Kidney tubule cell (primary cell): ENCODE data around the gene GATA1.

ENCODE experiments used
- DNase-seq: peaks from one replicate; pipeline ENCODE4 v3.0.0-alpha.2; 2018; ENCODE audit warnings: low spot score

Gene GATA1

DNA sequence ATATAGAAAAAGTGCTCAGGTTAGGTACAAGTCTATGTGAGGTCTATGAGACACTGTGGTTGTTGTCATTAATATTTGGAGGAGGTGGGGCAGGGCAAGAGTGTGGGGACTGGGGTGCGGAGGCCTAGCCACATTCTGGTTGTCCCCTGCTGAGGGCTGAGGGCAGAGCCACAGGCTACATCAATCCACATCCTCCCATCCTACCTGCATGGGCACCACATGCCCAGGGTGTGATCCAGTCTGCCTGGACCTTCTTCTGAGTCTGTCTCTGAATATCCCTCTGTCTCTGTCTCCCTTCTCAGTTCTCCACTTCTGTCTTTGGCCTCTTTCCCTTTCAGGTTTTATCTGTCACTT, 1.2 kb upstream of the GATA1 start:
- no peak for DNase-seq

DNA sequence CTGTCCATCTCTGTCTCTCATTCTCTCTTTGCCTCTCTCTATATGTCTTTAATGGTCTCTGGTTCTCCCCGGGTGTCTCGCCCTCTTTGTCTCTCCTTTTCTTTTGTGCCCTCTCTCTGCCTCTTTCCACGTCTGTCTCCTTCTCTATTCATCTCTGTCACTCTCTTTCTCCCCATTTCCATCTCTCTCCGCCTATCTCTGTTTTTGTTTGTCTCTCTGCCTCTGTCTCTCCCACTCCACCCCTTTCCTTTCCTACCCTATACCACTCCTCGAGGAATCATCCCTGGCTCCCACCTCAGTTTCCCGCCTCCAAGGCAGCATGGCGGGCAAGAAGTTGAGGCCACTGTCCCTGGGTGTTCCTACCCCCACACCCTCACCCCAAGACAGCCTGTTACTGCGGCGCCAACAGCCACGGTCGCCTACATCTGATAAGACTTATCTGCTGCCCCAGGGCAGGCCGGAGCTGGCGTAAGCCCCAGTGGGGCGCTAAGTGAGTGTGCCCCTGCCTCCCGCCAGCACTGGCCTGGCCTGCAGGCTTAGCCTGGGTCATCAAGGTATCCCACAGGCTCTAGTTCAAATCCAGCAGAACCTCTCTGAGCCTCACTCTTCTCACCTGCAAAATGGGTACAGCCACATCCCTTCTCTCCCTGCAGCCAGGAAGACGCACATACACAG, 713 bp upstream of the GATA1 start:
- no peak for DNase-seq

DNA sequence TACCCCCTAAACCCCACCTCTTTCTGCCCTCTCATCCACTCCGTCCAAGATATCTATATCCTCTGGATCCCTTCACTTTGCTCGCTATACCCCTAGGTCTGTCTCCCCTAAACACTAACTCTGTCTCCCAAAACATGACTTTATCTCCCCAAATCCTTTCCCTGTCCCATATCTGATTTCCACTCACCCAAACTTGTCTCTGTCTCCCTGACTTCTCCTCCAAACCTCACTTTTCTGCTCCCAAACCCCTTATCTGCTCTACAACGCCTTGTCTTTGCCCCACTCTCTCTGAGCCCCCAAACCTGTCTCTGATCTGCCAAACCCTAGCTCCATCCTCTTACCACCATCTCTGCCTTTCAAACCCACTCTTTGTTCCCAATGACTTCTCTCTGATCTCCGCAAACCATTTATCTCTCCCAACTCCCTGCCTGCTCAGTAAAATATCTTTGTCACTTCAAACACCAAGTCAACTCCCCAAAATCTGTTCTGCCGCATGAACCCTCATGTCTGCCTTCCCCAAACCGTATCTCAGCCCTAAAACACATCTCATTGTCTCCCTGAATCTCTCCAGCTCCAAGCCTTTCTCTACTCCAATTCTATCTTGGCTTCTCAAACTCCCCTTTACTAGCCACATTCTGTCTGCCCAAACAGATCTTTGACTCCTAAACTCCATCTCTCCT, 575 bp downstream of the GATA1 start:
- no peak for DNase-seq

DNA sequence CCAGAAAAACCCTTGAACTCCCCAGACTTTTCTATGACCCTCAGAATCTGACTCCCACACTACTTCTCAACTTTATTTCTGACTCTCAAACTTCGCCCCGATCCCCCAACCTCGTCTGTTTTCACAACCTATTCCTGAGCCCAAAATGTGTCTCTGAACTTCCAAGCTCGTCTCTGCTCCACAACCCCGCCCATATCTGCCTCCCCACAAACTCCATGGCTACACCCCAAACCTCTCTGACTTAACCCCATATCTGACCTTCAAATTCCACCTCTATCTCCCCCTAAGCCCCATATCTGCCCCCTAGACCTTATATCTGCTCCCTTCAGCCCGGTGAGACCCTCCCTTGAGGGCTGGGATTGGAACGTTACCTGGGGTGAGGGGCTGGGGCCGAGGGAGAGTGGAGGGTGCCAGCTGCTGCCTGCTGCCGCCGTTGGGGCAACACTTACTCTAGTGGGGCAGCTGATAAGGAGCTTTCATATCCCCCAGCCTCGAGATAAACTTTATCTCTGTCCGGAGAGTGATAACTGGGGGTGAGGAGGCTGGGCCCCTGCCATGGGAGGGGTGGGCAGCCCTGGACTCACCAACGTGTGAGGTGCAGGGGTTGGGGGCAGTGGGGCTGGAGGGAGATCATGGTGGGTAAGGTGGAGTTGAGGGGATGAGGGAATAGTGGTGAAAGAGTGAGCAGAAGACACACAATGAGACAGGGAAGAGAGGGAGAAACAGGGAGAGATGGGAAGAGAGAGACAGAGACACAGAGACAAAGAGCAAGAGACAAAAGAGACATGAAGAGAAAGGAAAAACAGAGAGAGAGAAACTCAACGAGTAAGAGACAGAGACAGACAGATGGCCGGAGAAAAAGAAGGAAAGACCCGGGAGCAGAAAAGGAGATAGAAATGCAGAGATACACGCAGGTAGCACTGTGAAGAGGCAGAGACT, 1.4 kb downstream of the GATA1 start:
- no peak for DNase-seq

DNA sequence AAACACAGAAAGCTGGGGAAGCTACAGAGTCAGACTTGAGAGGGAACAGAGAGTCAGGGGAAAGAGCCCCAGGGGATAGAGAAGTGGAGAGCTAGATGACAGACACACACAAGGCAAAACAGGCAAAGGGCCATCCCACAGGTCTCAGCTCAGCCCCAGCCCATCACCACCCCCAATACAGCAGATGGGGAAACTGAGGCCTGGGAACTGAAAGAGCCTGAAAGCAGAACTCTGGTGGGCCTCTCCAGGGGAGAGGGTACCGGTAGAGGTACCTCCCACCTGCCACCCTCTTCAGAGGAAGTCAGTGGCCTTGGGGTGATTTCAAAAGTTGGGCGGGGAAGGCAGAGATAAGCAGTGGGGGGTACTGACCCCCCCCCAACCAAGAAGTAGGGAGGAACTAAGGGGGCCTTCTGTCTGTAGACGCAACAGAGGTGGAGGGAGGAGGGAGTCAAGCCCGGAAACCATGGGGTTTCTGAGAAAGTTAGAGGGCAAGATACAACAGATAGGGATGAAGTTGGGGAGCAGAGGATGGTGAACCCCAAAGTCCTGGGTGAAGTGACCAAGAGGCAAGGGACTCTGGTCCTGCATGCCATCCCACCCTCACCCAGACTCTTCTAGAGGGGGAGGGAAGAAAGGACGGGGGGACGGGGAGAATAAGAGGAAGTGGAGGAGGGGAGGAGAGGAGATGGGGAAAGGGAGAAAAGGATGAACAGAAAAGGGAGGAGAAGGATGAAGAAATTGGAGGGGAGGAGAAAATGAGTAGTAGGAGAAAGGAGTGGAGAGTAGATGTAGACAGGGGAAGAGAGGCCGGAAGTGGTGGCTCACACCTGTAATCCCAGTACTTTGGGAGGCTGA, 3.2 kb downstream of the GATA1 start:
- DNase-seq: no peak

DNA sequence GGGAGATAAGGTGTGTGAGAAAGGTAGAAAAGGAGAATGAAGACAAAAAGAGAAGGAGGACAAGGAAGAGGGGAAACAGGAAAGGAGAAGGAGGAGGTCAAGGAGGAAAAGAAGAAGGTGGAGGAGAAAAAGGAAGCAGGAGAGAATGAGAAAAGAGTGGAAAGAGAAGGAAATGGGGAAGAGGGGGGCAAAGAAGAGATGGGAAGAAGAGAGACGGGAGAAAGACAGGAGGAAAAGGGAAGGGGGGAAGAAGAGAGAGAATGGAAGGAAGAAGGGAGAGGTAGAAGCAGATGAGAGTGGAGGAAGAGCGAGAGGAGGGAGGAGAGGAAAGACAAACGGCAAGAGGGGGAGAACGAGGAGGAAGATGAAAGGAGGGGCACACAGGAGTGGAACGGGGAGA, 4.1 kb downstream of the GATA1 start:
- no peak for DNase-seq

DNA sequence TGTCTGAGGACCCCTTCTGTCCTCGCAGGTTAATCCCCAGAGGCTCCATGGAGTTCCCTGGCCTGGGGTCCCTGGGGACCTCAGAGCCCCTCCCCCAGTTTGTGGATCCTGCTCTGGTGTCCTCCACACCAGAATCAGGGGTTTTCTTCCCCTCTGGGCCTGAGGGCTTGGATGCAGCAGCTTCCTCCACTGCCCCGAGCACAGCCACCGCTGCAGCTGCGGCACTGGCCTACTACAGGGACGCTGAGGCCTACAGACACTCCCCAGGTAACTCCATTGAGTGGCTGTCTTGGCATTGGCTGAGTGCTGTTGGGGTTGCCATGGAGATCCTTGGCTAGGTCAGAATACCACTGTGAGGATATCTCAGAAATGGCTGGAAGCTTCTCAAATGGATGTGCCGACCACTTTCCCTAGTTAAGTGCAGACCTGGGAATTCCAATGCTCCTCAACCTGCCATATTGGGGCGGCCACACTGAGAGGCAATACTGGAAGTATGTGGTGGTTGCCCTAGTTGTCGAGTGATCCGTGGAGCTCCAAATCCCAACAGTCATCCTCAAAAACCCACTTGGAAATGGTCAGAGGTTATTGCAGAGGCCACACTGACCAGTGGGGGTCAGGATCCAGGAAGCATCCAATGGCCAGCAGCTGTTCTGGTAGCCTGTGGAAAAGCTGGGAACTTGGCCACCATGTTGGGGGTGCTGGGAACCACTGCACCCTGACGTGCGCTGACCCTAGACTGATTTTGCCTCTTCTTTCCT, 4.9 kb downstream of the GATA1 start:
- no peak for DNase-seq

DNA sequence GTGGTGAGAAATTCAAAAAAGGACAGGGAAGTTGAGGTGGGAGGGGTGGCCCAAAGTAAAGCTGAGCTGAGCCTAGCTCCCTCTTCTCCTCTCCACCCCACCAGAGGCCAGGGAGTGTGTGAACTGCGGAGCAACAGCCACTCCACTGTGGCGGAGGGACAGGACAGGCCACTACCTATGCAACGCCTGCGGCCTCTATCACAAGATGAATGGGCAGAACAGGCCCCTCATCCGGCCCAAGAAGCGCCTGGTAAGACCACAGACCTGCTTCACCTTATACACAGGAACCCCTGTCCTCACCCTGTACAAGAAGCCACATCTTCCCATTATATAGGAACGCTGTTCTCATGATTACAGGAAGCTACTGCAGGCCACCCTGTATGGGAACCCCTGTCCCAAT, 5.8 kb downstream of the GATA1 start:
- DNase-seq: no peak

DNA sequence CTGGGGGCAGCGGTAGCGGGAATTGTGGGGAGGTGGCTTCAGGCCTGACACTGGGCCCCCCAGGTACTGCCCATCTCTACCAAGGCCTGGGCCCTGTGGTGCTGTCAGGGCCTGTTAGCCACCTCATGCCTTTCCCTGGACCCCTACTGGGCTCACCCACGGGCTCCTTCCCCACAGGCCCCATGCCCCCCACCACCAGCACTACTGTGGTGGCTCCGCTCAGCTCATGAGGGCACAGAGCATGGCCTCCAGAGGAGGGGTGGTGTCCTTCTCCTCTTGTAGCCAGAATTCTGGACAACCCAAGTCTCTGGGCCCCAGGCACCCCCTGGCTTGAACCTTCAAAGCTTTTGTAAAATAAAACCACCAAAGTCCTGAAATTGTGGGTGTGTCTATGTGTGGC, 7.5 kb downstream of the GATA1 start:
- DNase-seq: no peak

DNA sequence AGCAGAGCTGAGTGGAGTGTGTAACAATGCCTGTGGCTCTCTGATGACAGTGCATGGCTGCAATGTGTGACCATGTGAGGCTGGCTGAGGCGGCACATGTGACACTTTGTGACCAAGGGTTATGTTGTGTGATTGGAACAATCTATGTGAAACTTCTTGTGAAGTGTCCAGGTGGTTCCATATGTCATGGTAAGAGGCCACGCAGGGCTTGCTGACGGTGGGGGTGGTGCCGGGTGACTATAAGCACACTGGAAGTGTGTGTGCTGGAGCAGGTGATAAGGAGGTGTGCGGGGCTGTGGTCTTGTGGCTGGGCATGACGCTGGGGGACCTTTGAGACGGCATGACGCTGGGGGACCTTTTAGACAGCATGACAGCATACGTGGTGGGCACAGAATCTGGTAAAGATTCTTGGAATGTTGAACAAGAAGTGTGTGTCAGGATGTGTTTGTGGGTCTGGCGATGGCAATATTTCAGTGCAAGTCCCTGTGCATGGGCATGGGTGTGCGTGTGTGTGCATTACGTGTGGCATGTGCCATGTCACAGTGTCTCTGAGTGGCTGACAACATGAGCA, 8.0 kb downstream of the GATA1 start:
- no peak for DNase-seq

DNA sequence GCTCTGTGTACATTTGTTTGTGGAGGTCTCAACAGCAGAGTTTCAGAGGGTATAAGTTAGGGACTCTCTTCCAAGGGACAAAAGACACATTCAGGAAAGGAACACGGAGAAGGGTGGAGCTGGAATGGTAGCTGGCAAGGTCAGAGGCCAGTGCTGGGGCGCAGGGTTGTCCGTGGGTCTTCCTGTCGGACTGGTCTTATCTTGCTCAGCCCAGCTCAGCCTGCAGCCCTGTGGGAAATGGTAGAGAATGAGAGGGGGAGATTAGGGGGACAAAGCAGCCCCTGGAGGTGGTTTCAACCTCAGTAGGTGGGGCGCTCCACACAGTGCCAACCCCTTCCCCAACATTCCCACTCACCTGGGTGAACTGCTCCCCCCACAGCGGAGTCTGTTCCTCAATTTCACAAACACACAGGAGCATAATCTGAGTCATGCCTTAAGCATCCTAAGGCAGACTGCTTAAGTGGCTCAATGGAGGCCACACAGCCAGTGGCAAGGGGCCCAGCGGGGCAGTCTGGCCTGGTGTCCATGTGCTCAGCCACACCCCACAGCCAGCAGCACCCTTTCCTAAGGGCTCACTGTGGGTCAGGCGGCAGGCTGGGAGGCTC, 8.6 kb downstream of the GATA1 start:
- DNase-seq: peak; percentile 54

DNA sequence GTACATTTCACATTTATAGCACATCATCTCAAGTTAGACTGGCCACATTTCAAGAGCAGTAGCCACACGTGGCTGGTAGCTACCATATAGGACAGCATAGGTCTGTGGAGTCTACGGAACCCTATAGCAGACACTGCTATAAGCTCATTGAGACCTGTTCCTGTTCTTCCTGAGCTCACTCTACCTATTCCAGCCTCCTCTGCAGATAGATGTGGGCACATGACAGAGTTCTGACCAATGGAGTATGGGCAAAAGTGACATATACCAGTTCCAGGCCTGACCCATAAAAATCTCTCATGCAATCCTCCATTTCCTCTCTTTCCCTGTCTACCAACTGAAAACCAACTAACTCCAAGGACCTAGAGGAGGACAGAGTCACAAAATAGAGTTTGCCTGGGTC, 11.9 kb downstream of the GATA1 start:
- no peak for DNase-seq

DNA sequence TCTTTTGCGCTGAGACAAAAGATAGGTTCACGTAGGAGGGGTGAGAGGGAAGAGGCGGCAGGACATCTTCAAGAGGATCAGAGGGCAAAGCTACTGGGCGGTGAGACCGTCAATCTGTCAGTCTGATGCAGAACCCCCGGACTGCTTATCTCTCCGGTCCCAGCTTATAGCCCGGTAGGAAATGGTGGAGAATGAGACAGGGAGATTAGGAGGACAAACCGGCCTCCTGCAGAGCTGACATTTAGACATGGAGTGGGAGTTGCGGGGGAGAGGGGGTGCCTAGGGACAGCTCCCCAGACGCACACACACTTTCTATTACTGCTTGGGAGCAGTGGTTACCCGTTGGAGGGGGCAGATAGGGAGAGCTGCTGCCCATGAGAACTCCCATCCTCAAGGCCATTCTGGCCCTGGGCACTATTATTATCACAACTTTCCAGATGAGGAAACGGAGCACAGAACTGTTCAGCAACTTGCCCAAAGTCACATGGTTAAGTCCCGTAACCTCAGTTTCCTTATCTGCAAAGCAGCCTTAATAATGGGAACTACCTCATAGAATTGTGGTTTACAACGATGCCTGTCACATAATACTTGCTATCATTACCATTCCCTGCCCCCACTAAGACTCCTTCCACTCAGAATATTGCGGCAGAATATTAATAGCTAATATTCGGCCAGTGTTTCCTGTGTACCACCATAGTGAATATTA, 14.3 kb downstream of the GATA1 start:
- no peak for DNase-seq

DNA sequence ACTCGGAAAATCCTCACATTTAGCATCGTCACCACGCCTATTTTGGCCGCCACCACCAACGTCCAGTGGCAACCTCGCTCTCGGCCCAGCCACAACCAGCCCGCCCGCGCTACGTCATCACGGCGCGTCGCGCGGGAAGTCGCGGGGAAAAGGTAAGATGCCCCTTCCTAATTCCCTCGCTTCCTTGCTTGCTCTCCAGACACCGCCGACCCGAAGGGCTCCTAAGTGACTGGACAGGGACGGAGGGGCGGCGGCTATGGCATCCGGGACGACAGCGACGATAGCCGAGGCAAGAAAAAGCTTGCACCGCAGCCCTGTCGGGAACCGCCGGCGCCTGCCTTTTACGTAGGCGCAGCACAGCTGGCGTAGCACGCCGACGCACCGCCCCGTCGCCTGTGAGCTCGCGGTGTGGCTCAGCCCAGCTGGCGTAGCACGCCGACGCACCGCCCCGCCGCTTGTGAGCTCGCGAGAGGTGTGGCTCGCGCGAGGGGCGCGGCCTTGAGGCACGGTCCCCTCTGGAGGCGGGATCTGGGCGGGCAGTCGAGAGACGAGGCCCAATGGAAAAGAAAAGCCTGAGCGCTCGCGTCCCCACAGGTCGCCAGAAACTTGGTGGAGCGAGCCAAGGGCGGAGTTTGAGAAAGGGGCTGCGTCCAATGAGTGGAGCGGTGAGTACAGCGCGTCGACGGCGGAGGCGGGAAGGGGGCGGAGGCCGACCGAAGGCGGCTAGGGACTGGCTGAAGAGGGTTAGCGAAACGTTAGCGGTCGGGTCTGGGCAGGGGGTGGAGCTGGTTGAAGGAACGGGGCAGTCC, 15.1 kb downstream of the GATA1 start, which contains the start of gene HDAC6:
TSS of gene HDAC6 (plus strand) at position 788 of the 809 bp plus-strand sequence. CDS start 626 bp downstream, outside the sequence.
- DNase-seq: peak; percentile 98

DNA sequence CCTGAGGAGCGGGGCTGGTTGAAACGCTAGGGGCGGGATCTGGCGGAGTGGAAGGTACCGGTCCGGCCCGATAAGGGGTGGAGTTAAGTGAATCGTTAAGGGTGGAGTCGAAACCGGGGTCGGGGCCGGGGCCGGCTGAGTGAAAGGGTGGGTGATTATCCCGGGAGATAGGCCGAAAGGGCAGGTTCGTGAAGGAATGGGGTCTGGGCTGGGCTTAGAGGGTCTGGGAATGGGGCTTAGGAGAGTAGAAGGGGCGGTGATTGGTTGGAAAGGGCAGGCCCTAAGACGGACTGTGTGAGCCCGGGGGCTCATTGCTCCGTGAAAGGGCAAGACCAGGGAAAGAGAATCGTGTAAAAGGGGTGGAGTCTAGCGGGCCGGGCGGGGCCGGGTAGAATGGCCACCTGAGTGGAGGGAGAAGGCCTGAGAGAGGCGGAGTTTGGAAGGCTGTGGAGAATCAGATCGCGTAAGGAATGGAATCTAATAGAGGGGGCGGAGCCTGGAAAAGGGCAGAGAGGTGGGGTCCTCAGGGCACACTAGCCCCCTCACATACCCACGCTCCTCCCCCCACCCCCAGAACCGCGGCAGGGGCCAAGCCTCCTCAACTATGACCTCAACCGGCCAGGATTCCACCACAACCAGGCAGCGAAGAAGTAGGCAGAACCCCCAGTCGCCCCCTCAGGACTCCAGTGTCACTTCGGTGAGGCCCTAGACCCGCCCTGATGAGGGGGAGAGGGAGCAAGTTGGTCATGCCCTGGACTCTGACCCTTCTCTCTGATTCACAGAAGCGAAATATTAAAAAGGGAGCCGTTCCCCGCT, 15.9 kb downstream of the GATA1 start:
- DNase-seq: peak; percentile 85

DNA sequence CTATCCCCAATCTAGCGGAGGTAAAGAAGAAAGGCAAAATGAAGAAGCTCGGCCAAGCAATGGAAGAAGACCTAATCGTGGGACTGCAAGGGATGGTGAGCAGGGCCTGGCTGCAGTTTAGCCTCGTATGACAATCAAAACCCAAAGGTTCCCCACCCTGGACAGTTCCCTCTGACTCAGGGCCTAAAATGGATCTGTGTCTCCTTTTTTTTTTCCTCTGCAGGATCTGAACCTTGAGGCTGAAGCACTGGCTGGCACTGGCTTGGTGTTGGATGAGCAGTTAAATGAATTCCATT, 16.5 kb downstream of the GATA1 start:
- DNase-seq: no peak

DNA sequence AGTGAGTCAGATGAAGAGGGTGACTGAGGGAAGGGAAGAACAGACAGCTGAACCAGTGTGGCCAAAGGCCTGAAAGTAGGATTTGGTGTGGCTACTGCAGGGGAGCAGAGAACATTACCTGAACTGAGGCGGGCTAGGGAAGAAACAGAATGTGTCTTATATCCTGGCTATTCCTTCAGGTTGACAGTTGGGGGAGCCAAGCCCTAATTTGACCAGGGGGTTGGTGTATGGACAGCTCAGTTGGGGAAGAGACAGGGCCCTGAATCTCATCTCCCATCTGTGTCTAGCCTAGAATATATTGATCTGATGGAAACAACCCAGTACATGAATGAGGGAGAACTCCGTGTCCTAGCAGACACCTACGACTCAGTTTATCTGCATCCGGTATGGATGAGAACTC, 19.7 kb downstream of the GATA1 start:
- DNase-seq: no peak

DNA sequence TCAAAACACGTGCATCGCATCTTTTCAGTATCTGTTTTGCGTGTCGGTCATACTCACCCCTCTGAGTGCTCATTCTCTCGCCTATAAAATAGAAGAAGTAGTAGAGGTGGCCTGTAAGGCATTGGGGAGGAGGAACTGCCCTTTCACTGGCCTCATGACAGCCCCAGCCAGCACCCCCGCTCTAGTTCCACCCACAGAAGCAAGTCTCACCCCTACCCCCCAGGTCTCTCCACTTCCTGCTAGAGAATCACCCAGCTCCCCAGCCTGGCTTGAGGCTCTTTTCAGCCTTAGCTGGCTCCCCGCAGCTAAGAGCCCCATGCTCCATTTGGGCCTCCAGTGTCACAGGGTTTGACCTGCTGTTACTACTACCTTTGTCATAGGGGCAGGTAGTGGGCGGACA, 27.3 kb downstream of the GATA1 start:
- no peak for DNase-seq
